Hepatocyte (in vitro differentiated cells): Measurements from ENCODE around the gene LAMC2. TPM values are rescaled to one million over a fixed set of nuclear protein-coding genes. Genes with fewer than 3 reads are reported as not detected.

Source experiments
- DNase-seq: peaks from one replicate; pipeline ENCODE4 v3.0.0-alpha.2; 2016; ENCODE audit warnings: low spot score
- H2AFZ ChIP-seq: fragments of 200-600 bp; sonication (generic); 2 replicates; pipeline ENCODE4 v1.6.0; 2016; ENCODE audit warnings: antibody characterized with exemption, mild to moderate bottlenecking
- H3K27ac ChIP-seq: fragments of 200-600 bp; sonication (generic); 2 replicates; pipeline ENCODE4 v1.5.1; 2016; ENCODE audit warnings: mild to moderate bottlenecking
- H3K27me3 ChIP-seq: fragments of 200-600 bp; sonication (generic); 2 replicates; pipeline ENCODE4 v1.6.1; 2016
- H3K36me3 ChIP-seq: fragments of 200-600 bp; sonication (generic); replicated peaks from 2 replicates; pipeline ENCODE4 v1.5.1; 2016; ENCODE audit warnings: low read depth; ENCODE audit not compliant: insufficient read depth
- H3K4me1 ChIP-seq: fragments of 200-600 bp; sonication (generic); 2 replicates; pipeline ENCODE4 v1.5.1; 2016; ENCODE audit warnings: mild to moderate bottlenecking, moderate library complexity; ENCODE audit not compliant: insufficient read depth
- H3K4me2 ChIP-seq: fragments of 200-600 bp; sonication (generic); 2 replicates; pipeline ENCODE4 v1.6.0; 2016
- H3K4me3 ChIP-seq: fragments of 200-600 bp; sonication (generic); 2 replicates; pipeline ENCODE4 v1.5.1; 2016; ENCODE audit warnings: mild to moderate bottlenecking
- H3K79me2 ChIP-seq: fragments of 200-600 bp; sonication (generic); 2 replicates; pipeline ENCODE4 v1.6.0; 2017; ENCODE audit warnings: mild to moderate bottlenecking
- H3K9me2 ChIP-seq: fragments of 200-600 bp; sonication (generic); replicated peaks from 2 replicates; pipeline ENCODE4 v1.6.0; 2017; ENCODE audit warnings: mild to moderate bottlenecking; ENCODE audit not compliant: insufficient read depth
- H3K9me3 ChIP-seq: fragments of 200-600 bp; sonication (generic); 2 replicates; pipeline ENCODE4 v1.5.1; 2016; ENCODE audit warnings: low read depth, mild to moderate bottlenecking
- H4K20me1 ChIP-seq: fragments of 200-600 bp; sonication (generic); 2 replicates; pipeline ENCODE4 v1.6.0; 2016; ENCODE audit warnings: mild to moderate bottlenecking; ENCODE audit not compliant: insufficient read depth, poor library complexity, severe bottlenecking
- EZH2 ChIP-seq: fragments of 200-600 bp; sonication (generic); IDR thresholded peaks from 2 replicates; pipeline ENCODE4 v1.6.1; 2016; ENCODE audit warnings: antibody characterized with exemption, mild to moderate bottlenecking, borderline replicate concordance
- EZH2phosphoT487 ChIP-seq: fragments of 200-600 bp; sonication (generic); IDR thresholded peaks from one replicate; pipeline ENCODE4 v1.6.1; 2018; ENCODE audit warnings: antibody characterized with exemption, mild to moderate bottlenecking, low read depth, moderate library complexity; ENCODE audit not compliant: unreplicated experiment, severe bottlenecking
- WGBS: methylation state at CpG from one replicate; pipeline ENCODE4 v1.1.6; 2016; ENCODE audit warnings: low lambda C conversion rate; ENCODE audit errors: missing lambda C conversion rate; 5-methylcytosine and 5-hydroxymethylcytosine counted together
- polyA plus RNA-seq: library from polyadenylated mRNA; unstranded; fragments of >200 nt; fragmentation: Nextera tagmentation; extraction: Ambion mirVana; gene quantifications from 2 replicates; pipeline ENCODE4 v1.2.1, GENCODE V29; 2016
- total RNA-seq: library from RNA; depleted of rRNA; stranded (reverse); fragments of >200 nt; gene quantifications from 2 replicates; pipeline ENCODE4 v1.2.3, GENCODE V29; 2014
- TF ChIP-seq, protein P1 (sequence below): fragments of 200-600 bp; sonication (generic); IDR thresholded peaks from 2 replicates; pipeline ENCODE4 v1.5.1; 2016; ENCODE audit warnings: antibody characterized with exemption, mild to moderate bottlenecking; ENCODE audit not compliant: poor library complexity

The LAMC2 gene
- total and polyA plus RNA-seq, 2 experiments from 2014 or later: 45.3 to 76.3 TPM

GRCh38 chr1:183251959-183252450, 65.9 kb downstream of the LAMC2 start:
- Histone ChIP-seq H3K27ac (no peak overlapping the region), H3K79me2 (no peaks in the 10 kb centered on the region), H3K27me3 (no peaks in the 10 kb centered on the region), H3K9me3 (no peaks in the 10 kb centered on the region), H3K4me2 (no peak overlapping the region), H3K4me1 (no peaks in the 10 kb centered on the region), H3K36me3 (no peaks in the 10 kb centered on the region), H4K20me1 (no peaks in the 10 kb centered on the region), H2AFZ (no peak overlapping the region), H3K9me2 (no peaks in the 10 kb centered on the region), H3K4me3 (no peak overlapping the region)
- WGBS: 94% methylated on average over 7 of the region's 8 CpGs
- no peak for DNase-seq
- TF ChIP-seq EZH2: no peak
- no peak for TF ChIP-seq EZH2phosphoT487
- TF ChIP-seq, protein P1, sequence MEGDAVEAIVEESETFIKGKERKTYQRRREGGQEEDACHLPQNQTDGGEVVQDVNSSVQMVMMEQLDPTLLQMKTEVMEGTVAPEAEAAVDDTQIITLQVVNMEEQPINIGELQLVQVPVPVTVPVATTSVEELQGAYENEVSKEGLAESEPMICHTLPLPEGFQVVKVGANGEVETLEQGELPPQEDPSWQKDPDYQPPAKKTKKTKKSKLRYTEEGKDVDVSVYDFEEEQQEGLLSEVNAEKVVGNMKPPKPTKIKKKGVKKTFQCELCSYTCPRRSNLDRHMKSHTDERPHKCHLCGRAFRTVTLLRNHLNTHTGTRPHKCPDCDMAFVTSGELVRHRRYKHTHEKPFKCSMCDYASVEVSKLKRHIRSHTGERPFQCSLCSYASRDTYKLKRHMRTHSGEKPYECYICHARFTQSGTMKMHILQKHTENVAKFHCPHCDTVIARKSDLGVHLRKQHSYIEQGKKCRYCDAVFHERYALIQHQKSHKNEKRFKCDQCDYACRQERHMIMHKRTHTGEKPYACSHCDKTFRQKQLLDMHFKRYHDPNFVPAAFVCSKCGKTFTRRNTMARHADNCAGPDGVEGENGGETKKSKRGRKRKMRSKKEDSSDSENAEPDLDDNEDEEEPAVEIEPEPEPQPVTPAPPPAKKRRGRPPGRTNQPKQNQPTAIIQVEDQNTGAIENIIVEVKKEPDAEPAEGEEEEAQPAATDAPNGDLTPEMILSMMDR: no peak

DNA sequence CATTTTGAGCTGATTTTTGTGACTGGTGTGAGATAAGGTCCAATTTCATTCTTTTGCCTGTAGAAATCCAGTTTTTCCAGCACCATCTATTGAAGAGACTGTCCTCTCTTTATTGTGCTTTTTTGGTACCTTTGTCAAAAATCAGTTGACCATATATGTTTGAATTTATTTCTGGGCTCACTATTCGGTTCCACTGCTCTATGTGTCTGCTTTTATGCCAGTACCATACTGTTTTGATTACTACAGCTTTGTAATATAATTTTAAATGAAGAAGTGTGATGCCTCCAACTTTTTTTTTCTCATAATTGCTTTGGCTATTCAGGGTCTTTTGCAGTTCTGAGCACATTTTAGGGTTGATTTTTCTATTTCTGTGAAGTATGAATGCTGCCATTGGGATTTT, 69.0 kb downstream of the LAMC2 start:
- Histone ChIP-seq H3K9me2 (no peaks in the 10 kb centered on the region), H3K79me2 (no peaks in the 10 kb centered on the region), H4K20me1 (no peaks in the 10 kb centered on the region), H3K27ac (no peak overlapping the region), H3K4me2 (no peak overlapping the region), H3K4me3 (no peak overlapping the region), H3K27me3 (no peaks in the 10 kb centered on the region), H2AFZ (no peak overlapping the region), H3K4me1 (no peaks in the 10 kb centered on the region), H3K9me3 (no peaks in the 10 kb centered on the region), H3K36me3 (no peaks in the 10 kb centered on the region)
- no peak for DNase-seq
- 100% methylated on average over 1 of the region's 1 CpG for WGBS
- no peak for TF ChIP-seq EZH2phosphoT487
- TF ChIP-seq, protein P1: no peak
- TF ChIP-seq EZH2: no peak

GRCh38 chr1:183259924-183260323, 73.9 kb downstream of the LAMC2 start:
- no peaks in the 10 kb centered on the region for H3K9me3 ChIP-seq
- no peak for DNase-seq
- TF ChIP-seq EZH2: no peak
- TF ChIP-seq, protein P1: no peak
- TF ChIP-seq EZH2phosphoT487: no peak
- no peaks in the 10 kb centered on the region for H4K20me1 ChIP-seq
- no peak overlapping the region for H3K27ac ChIP-seq
- H3K4me1 ChIP-seq: no peaks in the 10 kb centered on the region
- H3K4me3 ChIP-seq: no peak overlapping the region
- H3K79me2 ChIP-seq: no peaks in the 10 kb centered on the region
- H3K4me2 ChIP-seq: no peak overlapping the region
- no peaks in the 10 kb centered on the region for H3K36me3 ChIP-seq
- H2AFZ ChIP-seq: no peak overlapping the region
- no peaks in the 10 kb centered on the region for H3K9me2 ChIP-seq
- 89% methylated on average over 5 of the region's 5 CpGs for WGBS
- no peaks in the 10 kb centered on the region for H3K27me3 ChIP-seq
